ENCODE measurements around the gene IQCE.

IQCE gene

DNA sequence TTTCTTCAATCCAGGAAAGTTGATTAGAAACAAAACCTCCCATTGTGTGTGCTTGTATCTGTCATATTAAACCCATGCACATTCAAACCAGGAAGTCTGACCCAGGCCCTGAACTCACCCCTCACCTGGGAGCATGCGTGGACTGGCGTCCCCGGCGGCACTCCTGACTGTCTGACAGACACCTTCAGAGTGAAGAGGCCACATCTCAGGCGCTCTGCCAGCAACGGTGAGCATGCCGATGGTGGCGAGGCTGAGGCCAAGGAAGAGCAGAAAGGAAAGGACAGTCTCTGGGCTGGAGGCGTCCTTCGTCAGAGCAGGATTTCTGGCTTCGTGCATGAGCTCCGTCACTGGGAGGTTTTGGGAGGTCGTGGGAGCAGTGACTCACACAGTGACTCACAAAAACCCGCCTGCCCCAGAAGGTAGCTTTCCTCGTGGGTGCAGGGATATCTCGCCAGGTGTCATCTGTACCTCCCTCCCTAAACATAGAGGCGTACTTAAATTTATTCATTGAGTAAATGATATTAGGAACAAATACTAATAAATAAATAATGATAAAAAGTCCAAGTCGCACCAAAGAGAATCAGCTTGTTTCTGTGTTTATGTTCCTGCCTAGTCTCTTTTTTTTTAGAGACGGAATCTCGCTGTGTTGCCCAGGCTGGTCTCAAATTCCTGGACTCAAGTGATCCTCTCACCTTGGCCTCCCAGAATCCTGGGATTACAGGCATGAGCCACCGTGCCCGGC lies 13.5 kb downstream of the IQCE start:
- no peak overlapping the region for H3K4me3 ChIP-seq
- TF ChIP-seq, protein P1, sequence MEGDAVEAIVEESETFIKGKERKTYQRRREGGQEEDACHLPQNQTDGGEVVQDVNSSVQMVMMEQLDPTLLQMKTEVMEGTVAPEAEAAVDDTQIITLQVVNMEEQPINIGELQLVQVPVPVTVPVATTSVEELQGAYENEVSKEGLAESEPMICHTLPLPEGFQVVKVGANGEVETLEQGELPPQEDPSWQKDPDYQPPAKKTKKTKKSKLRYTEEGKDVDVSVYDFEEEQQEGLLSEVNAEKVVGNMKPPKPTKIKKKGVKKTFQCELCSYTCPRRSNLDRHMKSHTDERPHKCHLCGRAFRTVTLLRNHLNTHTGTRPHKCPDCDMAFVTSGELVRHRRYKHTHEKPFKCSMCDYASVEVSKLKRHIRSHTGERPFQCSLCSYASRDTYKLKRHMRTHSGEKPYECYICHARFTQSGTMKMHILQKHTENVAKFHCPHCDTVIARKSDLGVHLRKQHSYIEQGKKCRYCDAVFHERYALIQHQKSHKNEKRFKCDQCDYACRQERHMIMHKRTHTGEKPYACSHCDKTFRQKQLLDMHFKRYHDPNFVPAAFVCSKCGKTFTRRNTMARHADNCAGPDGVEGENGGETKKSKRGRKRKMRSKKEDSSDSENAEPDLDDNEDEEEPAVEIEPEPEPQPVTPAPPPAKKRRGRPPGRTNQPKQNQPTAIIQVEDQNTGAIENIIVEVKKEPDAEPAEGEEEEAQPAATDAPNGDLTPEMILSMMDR (IDR thresholded peaks at IDR 0.05), result no peak
- no peak for DNase-seq (ENCODE audit: low spot score)
- H3K27ac ChIP-seq, result no peak overlapping the region

DNA sequence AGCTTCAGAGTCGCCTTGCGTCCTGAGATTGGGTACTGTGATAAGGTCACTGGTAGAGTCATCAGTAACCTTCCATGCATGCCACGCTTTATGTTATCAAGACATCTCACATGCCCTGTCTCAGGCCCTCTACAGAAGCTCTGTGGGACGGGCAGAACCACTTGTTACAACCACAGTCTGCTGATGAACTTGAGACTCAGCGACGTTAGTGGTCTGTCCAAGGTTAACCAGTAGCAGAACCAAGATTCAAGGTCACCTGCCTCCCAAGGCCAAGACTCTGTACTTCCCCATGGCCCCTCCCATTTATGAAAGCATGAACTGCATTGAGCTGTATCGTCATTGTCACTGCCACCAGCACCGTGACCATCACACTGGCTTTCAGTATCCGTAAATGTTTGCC lies 15.0 kb downstream of the IQCE start:
- H3K27ac ChIP-seq, result no peak overlapping the region
- TF ChIP-seq, protein P1 (IDR thresholded peaks at IDR 0.05), result no peak
- no peak for DNase-seq (ENCODE audit: low spot score)
- no peak overlapping the region for H3K4me3 ChIP-seq

DNA sequence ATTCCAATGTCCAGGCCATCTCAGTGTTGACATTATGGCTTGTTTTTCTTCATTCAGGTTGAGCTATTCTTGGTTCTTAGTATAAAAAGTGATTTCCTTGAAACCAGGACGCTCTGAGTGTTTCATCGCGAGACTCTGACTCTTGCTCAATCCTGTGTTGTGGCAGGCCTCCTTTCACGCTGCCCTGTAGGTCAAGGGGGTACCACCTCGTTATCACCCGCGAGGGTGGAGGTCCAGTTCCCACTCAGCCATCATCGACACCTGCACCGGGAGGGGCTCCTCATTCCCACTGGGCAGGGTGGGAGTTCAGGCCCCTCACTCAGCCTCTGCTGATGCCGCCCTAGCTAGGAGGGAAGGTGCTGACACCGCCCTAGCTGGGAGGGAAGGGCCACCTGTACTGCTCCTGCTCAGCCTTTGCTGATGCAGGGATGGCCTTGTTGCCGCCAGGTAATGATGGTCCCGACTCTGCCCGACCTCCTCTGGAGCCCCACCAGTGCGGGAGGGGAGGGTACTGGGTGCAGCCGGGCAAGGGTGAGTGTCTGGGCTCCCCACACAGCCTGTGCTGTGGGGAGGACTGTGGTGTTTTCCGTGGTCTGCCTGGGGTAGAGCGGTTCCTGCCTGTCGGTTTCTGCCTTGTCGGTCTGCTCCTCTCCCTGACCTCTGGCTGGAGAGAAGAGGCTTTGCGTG lies 16.4 kb downstream of the IQCE start:
- H3K27ac ChIP-seq, result no peak overlapping the region
- H3K4me3 ChIP-seq, result no peak overlapping the region
- DNase-seq (ENCODE audit: low spot score), result no peak
- TF ChIP-seq, protein P1 (IDR thresholded peaks at IDR 0.05), result no peak

DNA sequence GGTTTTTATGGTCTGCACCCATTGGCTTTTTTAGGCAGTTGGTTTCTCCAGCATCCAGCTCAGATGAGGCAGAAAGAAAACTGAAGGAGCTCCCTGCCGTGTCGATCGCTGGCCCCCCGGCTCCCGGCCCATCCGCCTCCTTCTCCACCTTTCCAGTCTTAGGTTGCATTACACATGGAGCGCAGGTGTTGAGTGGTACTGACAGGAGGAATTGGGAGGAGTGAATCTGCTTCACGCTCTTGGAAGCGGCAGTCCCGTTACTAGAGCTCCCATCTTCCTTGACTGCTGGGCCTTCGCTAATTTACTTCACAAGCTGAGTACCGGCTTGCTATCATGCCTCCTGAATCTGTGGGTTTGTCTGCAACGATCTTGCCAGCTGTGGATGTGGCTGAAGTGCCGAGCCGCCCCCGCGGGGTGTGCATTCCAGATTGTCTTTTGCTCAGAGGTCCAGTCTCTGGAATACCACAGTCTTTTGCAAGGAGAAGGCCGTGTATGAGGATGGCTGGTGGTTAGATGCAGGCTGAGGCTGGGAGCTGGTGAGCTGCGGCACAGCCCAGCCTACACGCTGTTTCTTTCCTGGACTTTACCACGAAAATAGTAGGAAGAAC lies 17.1 kb downstream of the IQCE start:
- TF ChIP-seq, protein P1 (IDR thresholded peaks at IDR 0.05), result no peak
- DNase-seq (ENCODE audit: low spot score), result no peak
- Histone ChIP-seq H3K27ac (no peak overlapping the region), H3K4me3 (no peak overlapping the region)

DNA sequence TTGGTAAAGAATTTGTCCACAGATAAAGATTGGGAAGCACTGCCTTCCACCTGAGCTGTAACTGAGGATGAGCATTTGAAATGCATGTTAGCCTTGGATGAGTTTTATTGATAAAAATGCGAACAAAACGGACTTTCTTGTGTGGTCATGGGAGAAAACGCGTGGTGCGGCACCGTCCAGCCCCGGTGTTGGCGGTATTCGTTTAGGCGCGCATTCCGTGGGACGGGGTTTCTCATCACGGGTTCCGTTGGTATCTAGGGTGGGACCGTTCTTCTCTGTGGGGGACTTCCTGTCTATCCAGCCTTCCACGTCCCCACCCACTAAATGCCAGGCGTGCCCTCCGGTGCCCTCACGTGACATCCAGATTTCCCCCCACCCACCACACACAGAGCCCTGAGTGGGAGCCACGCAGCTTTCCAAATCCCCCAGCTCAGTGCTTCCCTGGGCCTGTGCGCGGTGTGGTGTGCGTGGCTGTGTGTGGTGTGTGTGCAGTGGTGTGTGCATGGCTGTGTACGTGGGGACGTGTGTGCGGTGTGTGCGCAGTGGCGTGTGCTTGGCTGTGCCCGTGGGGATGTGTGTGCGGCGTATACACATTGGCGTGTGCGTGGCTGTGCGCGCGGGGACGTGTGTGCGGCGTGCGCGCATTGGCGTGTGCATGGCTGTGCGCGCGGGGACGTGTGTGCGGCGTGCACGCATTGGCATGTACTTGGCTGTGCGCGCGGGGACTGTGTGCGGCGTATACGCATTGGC lies 18.1 kb downstream of the IQCE start:
- Histone ChIP-seq H3K4me3 (no peak overlapping the region), H3K27ac (no peak overlapping the region)
- no peak for DNase-seq (ENCODE audit: low spot score)
- TF ChIP-seq, protein P1 (IDR thresholded peaks at IDR 0.05), result no peak

DNA sequence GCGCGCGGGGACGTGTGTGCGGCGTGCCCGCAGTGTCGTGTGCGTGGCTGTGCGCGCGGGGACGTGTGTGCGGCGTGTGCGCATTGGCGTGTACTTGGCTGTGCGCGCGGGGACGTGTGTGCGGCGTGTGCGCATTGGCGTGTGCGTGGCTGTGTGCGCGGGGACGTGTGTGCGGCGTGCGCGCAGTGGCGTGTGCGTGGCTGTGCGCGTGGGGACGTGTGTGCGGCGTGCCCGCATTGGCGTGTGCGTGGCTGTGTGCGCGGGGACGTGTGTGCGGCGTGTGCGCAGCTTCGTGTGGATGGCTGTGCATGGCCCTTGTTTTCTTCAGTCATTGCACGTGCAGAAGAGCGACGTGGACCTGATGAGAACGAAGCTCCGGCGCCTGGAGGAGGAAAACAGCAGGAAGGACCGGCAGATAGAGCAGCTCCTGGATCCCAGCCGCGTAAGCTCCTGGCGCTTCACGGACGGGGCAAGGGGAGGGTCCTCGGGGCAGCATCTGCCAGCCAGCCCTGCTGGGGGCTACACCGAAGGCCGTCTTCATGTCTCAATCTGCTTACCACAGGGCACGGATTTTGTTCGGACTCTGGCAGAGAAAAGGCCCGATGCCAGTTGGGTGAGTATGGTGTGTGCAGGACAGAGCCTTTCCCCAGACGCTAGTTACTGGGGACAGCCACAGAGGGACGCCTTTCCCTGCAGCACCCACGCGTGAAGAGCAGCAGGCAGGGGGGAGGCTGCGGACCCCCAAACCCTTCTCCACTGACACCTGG lies 19.3 kb downstream of the IQCE start:
- TF ChIP-seq, protein P1 (IDR thresholded peaks at IDR 0.05), result no peak
- DNase-seq (ENCODE audit: low spot score), result no peak
- no peak overlapping the region for H3K4me3 ChIP-seq
- no peak overlapping the region for H3K27ac ChIP-seq
